ENCODE results near the gene SSH2.
"Not testable (repeated sequence)": the region's sequence is repeated elsewhere in the genome, so short reads cannot be mapped to it uniquely, and the experiment has no call there.

Gene SSH2

GRCh38 chr17:29870836-29871465, 59.1 kb downstream of the SSH2 start:
- peak; percentile 30 for DNase-seq

- peak; percentile 3 for DNase-seq
These were observed 62.3 kb downstream of the SSH2 start for GRCh38 chr17:29867643-29868181.

DNA sequence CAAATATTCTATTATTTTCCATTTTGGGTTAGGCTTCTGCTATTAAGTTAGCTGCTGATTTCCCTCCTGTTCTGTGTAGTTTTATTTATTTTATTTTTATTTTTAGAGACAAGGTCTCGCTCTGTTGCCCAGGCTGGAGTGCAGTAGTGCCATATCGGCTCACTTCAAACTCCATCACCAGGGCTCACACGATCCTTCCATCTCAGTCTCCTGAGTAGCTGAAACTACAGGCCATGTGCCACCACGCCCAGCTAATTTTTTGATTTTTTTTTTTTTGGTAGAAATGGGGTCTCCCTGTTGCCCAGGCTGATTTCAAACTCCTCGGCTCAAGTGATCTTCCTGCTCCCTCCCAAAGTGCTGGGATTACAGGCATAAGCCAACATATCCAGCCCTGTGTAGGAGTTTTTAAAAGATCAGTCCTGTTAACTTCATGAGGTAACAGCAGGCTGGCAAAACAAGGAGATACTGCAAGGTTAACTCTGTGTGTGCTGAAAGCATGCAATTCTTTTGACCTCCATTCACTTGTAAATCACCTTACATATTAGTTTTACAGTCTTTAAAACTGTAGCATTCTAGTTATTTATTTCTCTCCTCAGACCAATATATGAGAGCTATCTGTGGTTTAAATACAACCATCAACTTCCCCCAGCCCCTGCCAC, 63.2 kb downstream of the SSH2 start:
- no peak for DNase-seq

DNA sequence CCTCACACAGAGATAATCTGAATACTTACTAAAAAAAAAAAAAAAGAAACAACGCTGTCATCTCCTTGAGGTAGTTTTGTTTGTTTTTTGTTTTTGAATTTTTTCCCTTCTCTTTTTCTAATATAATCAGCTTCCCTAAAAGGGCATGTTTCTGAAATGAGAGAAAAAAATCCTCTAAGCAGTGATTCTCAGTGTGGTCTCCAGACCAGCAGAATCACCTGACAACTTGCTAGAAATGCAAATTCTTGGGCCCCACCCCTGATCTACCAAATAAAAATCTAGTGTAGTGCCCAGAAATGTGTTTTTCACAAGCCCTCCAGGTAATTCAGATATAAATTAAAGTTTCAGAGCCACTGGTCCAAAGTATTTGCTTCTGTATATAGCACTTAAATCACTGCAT, 65.4 kb downstream of the SSH2 start:
- DNase-seq: no peak

GRCh38 chr17:29864123-29864522, 65.9 kb downstream of the SSH2 start:
- not testable (repeated sequence) for DNase-seq

DNA sequence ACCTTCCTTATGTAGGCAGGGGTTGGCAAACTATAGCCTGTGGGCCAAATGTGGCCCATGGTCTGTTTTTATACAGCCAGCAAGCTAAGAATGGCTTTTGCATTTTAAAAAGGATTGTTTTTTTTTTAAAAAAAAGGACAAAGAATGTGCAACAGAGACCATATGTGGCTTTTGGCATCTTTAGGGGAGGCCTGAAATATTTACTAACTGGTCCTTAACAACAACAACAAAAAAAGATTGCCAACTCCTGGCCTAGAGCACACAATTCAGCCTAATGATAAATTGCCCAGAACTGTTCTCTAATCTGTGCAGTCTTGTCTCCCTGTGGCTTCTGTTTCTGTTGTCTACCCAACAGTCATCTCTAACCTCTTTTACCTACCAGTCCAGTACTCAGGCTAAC, 67.1 kb downstream of the SSH2 start:
- no peak for DNase-seq

GRCh38 chr17:29862127-29862526, 67.9 kb downstream of the SSH2 start:
- DNase-seq: no peak

- DNase-seq: not testable (repeated sequence)
These were observed 70.6 kb downstream of the SSH2 start for GRCh38 chr17:29859445-29859844.

DNA sequence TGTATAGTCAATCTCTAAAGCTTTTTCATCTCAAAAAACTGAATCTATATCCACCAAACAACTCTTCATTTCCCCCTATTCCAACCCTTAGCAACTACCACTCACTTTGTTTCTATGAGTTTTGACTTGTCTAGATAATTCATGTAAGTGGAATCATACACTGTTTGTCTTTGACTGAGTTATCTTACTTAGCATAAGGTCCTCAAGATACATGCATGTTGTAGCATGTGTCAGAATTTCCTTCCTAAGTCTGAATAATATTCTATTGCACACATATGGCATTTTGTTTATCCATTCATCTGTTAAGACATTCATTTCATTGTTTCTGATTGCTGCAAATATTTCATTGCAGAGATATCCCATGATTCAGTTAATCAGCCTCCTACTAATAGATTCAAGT, 72.2 kb downstream of the SSH2 start:
- DNase-seq: no peak

- DNase-seq: not testable (repeated sequence)
These were observed 72.9 kb downstream of the SSH2 start for GRCh38 chr17:29857105-29857504.

DNA sequence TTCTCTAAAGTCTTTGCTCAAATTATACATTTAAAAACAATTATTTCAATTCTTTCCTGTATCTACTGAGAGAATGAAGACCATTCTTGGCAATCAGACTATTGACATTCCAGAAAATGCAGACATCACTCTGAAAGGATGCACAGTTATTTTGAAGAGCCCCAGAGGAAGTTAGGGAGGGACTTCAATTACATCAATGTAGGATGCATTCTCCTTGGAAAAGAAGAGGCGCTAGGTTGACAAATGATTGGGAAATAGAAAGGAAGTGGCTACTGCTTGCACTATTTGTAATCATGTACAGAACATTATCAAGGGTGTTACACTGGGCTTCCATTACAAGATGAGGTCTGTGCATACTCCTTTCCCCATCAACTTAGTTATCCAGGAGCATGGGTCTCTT, 74.3 kb downstream of the SSH2 start:
- DNase-seq: no peak

GRCh38 chr17:29848737-29849136, 81.3 kb downstream of the SSH2 start:
- no peak for DNase-seq

DNA sequence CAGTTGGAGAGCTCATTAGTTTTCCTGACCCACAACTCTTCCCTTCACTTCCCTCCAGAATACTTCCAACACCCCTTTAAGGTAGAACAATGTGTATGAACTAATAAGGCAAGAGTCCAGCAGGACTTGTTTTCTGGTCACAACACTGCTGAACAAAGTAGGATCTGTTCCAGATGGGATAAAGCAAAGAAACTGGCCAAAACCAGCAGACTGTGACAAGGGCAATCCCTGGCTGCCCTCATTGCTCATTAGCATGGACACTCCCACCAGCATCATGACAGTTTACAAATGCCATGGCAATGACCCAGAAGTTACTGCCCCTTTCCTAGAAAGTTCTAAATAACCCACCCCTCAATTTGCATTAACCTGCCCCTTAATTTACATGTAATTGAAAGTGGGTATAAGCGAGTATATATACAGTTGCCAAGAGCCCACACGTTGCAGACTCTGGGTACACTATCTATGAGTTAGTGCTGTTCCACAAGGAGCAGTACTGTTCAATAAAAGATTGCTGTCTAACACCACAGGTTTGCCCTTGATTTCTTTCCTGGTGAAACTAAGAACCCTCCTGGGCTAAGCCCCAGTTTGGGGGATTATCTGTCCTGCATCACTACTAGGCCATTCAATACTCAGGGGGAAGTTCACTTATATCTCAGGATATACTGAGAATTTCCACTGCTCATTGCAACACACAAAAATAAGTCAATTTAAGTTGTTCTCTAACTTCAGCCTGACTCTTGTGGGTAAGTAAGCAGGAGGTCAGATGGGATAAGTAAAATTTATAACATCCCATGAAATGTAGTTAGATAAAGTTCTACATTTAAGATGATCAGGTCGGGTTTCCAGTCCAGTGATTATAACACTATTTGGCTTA, 82.3 kb downstream of the SSH2 start:
- DNase-seq: no peak

GRCh38 chr17:29847118-29847517, 82.9 kb downstream of the SSH2 start:
- no peak for DNase-seq

- no peak for DNase-seq
These were observed 83.7 kb downstream of the SSH2 start for GRCh38 chr17:29846298-29846697.

- DNase-seq: no peak
These were observed 85.5 kb downstream of the SSH2 start for GRCh38 chr17:29844339-29845048.

DNA sequence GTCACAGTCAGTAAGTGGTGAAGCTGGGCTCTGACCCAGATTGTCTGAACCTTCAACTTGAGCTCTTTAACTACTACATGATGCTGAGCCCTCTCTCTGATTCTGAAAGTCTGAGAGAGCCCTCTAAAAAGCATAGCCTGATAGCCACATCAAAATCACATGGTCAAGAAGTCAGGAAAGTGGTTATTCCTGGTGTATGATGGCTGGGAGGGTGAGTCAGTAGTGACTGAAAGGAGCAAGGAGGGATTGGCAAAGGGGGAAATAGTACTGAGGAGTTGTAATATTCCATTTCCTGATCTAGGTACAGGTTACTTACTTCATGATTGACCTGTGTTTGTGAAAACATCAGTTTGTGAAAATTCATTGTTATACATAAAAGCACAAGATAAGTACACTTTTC, 89.1 kb downstream of the SSH2 start:
- DNase-seq: no peak

DNA sequence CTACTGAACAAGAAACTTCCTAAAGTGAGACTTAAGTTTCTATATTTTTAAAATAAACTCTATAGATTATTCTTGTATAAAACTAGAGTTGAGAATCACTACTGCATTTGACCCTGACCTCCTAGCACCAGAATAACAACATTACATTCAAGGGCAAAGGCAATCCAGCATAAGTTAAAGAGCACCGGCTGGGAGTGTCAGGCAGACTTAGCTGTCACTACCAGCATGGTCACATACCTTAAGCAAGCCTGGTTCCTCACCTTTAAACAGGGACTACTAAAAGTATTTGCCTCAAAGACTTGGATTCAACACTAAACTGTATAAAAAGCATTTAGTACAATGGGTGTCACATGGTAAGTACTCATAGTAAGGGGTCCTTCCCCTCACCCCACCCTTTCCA, 90.4 kb downstream of the SSH2 start:
- DNase-seq: no peak

GRCh38 chr17:29838961-29839360, 91.1 kb downstream of the SSH2 start:
- peak; percentile 28 for DNase-seq

GRCh38 chr17:29837531-29837930, 92.5 kb downstream of the SSH2 start:
- no peak for DNase-seq

DNA sequence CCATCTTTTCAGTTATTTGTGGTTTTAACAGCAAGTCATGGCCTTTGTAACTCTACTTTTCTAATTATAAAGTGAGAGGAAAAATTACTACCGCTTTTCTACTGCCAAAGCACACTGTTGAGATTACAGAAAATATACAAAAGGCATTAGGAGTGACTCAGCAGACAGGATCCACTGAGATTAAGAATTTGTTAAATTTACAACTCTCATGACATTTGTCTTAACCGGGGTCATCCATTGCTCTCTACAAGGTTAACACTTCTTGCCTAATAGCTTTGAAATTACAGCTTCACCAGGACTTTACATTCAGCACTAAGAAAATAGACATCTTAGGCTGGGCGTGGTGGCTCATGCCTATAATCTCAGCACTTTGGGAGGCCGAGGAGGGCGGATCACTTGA, 93.4 kb downstream of the SSH2 start:
- no peak for DNase-seq

- no peak for DNase-seq
These were observed 94.3 kb downstream of the SSH2 start for GRCh38 chr17:29835435-29836351.
